Occipital lobe (tissue), 2 donors: Measurements from ENCODE around the gene ZSCAN32. TPM values are rescaled to one million over a fixed set of nuclear protein-coding genes. Genes with fewer than 3 reads are reported as not detected.
A peak's percentile ranks its signal among the peaks of the same experiment; 100 is the strongest.

Experiments
- DNase-seq: peaks from one replicate; lab custom pipeline; 2025; lab: John Stamatoyannopoulos, UW
- total RNA-seq: library from RNA; depleted of rRNA; stranded (reverse); fragments of >200 nt; gene quantifications from one replicate; pipeline ENCODE4 v1.2.3, GENCODE V29; 2014

ZSCAN32 gene
- 10.5 TPM for total RNA-seq

- DNase-seq: peak; percentile 99
Measured at GRCh38 chr16:3400779-3401688, at the start of gene ZSCAN32, which contains the start of gene ZNF174. Gene ZSCAN32 (minus strand): TSS chr16:3401004. CDS start chr16:3397557, 3,447 bp downstream. Gene ZNF174 (plus strand): TSS chr16:3401215. CDS start chr16:3402005, 790 bp downstream.

DNA sequence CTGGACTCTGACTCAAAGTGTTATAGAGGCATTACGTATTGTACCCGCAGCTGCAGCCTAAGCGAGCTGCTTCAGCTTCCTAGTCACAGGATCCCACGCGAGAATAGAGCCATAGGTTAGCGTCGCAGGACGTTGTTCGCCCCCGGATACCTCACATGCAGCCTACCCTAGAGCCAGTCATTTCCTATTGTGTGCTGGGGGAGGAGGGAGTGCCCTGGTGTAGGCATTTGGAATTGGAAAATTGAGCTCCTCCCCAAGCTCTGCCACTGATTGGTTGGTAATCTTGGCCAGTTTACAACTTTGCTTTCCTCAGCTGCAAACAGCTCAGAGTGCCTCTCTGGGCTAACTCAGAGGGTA is 43.2 kb upstream of the ZSCAN32 start:
- no peak for DNase-seq

DNA sequence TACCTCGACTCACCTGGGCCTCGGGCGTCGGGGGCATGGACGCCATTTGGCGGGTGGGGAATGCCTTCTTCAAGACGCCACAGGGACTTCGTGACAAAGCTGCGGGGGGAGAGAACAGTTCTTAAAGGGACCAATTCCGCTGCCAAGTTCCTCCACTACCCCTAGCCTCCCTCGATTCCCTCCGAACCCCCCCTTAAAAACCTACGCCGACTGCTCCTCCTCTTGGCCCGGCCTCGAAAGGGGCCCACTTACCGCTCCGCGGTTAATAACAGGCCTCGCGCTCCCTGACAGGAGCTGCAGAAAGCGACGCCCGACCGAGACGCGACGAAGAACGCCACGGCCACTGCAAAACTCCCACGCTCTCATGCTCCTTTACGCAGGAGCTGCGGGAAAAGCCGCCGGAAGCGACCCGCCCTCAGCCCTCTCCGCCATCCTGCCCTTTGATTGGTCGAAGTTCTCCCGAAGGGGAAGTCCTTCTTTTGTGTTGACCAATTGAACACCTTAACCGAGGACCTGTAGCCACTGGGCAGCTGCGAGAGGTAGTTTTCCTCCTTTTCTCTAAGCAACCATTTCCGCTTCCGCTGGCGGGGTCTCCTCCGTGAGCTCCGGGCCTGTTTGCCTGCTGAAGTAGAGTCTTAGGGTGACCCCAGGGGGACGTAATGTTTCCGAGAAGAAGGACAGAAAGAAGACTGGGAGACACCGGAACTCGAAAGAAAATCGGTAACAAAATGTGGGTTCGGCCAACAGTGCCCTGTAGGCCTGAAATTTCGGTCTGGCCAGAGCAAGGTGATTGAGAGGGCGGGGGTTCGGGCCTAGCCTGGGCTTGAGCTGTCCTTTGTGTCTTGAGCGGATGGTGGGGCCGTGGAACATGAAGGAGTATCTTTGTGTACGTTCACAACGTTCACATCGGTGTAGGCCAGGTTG is 42.6 kb upstream of the ZSCAN32 start, which contains the start of the genes NAA60 and ZNF597:
Gene NAA60, plus strand, starts transcription at position 573 of the 924 bp plus-strand sequence. CDS start 32,548 bp downstream, outside the sequence.
Gene ZNF597, minus strand, starts transcription at position 397 of the 924 bp plus-strand sequence. Its CDS starts 351 bp downstream, at position 46.
- DNase-seq: peak; percentile 81

GRCh38 chr16:3439637-3440036 is 38.8 kb upstream of the ZSCAN32 start:
- no peak for DNase-seq

GRCh38 chr16:3434373-3434772 is 33.6 kb upstream of the ZSCAN32 start:
- no peak for DNase-seq

GRCh38 chr16:3431779-3432219 is 31.0 kb upstream of the ZSCAN32 start:
- no peak for DNase-seq

DNA sequence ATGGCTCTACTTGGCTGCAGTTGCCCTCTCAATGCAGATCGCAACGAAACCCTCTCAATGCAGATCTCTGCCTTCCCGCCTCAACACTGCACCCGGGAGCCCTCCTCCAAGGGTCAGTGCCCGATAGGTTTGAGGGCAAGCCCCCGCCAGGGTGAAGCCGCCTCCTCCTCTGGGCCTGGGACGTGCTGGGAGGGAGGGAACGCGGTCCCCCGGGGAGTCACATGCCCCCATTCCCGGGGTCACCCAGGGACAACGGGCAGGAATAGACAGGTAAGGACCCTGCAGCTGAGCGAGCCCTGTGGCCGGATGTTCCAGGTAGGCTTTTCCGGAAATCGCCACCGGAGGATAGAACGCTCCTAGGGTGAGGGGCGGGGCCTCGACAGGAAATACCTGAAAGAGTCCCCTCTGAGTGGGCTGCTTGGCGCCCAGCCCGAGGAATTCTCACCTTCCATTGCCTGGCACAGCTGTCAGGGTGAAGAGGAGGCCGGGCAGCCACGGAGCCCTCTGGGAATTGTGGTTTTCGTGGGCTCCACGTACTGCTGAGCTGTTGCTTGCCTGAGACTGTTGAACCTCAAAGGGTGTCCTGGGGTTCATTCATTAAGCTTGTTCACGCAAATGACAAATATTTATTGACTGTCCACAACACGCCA is 13.1 kb upstream of the ZSCAN32 start:
- DNase-seq: no peak

DNA sequence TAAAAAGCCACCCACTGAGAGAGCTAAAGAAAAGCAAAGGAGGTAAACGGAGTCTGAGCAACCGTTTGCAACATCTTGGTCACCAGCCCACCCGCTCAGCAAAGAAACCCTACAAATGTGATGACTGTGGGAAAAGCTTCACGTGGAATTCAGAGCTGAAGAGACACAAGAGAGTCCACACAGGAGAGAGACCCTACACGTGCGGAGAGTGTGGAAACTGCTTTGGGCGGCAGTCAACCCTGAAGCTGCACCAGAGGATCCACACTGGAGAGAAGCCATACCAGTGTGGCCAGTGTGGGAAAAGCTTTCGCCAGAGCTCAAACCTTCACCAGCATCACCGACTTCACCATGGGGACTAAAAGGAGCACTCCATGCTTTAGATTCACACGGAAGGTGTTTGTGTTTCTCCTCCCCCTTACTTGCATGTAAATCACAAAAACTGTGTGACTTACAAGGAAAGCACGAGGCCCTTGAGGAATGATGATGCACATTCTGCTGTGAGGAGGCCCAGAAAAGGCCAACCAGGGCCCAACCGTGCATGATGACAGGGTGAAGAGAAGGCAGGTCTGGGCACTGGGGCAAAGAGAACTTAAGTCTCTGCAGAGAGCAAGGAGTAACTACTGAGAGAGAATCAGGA is 7.9 kb upstream of the ZSCAN32 start:
- no peak for DNase-seq

DNA sequence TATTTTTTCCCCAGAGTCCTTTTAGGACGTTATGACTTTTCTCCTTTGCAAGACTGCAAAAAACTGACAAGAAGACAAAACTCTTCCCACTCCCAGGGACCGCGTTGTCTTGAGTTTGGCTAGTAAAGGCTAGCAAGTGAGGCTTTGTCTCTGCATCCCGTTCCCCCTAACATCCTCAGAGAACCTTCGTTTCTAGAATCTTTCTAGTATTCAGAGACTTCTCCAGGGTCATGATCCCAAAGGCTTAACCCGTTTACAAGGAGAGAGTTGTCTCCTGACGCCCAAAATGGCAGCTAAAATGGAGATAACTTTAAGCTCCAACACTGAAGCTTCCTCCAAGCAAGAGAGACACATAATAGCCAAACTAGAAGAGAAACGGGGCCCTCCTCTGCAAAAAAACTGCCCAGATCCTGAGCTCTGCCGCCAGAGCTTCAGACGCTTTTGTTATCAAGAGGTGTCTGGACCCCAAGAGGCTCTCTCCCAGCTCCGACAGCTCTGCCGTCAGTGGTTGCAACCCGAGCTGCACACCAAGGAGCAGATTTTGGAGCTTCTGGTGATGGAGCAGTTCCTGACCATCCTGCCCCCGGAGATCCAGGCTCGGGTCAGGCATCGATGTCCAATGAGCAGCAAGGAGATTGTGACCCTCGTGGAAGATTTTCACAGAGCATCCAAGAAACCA is 1.1 kb upstream of the ZSCAN32 start:
- DNase-seq: no peak

DNA sequence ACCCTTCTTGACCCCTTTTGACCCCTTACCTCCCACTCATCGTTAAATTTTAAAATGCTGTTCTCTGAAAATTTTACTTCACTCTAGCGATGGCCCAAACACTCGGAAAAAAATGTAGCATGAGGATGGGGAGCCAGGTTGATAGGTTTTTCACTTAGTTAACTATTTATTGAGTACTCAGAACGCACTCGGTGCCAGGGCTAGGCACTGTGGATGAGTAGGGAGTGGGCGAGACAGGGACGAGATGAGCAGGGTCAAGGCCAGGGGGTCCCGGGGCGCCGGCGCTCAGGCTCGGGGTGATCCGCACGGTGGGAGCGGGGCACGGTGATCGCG is 392 bp downstream of the ZSCAN32 start:
- DNase-seq: no peak

- no peak for DNase-seq
Measured at GRCh38 chr16:3389663-3390338, 11.0 kb downstream of the ZSCAN32 start.

DNA sequence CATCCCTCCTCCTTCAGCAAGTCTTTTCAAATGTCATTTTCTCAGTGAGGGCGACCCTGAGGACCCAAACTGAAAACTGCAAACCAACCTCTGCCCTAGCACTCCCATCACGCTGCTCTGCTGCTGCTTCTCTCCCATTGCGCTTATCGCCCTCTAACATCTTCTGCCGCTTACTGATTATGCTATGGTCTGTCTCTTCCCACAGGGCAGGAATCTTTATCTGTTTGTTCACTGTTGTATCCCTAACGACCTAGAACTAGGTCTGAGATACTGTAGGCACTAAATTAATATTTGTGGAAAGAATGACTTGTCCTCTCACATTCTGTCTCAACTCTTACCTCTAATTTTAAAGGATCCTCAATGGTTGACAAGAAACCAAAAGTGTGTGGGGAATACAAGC is 12.5 kb downstream of the ZSCAN32 start:
- DNase-seq: no peak

- no peak for DNase-seq
Measured at GRCh38 chr16:3383045-3383448, 17.8 kb downstream of the ZSCAN32 start.

DNA sequence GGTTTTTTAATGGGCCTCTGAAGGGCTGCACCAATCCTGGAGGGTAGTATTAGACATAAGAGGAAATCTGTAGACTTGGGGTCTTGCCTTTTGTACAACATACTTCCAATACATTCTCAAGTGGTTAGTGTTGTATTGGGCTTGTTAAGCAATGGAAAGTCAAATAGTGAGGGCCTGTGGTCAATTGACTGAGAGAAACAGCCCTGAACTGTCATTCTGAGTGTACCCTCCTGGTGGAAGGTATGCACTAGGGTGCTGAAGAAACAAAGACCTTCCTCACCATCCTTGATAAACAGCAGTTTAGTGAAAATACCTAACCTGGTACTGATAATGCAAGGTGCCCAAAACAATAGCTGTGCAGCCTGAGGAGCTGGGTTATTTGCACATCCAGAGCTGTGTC is 22.9 kb downstream of the ZSCAN32 start:
- DNase-seq: no peak

- no peak for DNase-seq
Measured at GRCh38 chr16:3375680-3376079, 25.1 kb downstream of the ZSCAN32 start.

DNA sequence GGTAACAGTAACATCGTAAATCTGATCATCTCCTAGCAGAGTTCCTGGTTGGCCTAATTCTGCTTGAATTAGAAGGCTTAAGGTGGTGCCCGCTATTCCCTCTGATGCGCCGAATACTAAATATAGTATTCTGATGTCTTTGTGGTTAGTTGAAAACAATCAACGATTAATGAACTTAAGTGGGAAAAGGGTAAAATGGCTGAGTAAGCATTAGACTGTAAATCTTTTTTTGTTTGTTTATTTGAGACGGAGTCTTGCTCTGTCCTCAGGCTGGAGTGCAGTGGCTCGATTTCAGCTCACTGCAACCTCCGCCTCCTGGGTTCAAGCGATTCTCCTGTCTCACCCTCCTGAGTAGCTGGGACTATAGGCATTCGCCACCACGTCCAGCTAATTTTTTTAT is 31.7 kb downstream of the ZSCAN32 start:
- DNase-seq: no peak

DNA sequence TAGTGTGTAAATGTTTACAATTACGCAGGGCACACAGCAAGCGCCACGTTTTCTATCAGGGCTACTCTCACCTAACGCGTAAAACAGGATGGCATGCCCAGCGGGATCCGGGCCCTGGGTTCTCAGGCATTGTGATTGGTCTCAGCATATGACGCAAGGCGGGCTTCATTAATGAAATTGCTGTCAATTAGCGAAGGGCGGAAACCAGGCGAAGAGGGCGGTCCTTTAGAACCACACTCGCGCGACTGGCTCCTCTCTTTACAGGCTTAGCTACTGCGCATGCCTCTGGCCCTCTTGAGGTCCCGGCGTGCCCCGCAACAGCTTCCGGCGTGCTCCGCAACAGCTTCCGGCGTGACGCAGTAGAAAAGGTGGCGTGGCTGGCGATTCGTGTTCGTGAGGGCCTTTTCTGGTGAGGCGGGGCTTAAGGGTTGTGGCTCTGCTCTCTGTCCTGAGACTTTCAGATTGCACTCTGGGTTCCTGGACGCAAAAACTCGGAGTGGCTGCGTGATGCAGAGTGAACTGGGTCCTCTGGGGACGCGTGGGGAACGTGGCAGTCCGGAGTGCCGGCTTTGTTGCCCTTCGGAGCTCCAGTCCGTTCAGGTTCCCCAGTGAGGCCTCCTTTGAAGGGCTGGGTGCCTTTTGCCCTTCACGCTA is 35.9 kb downstream of the ZSCAN32 start:
- peak; percentile 91 for DNase-seq

- DNase-seq: no peak
Measured at GRCh38 chr16:3363793-3364192, 37.0 kb downstream of the ZSCAN32 start.

DNA sequence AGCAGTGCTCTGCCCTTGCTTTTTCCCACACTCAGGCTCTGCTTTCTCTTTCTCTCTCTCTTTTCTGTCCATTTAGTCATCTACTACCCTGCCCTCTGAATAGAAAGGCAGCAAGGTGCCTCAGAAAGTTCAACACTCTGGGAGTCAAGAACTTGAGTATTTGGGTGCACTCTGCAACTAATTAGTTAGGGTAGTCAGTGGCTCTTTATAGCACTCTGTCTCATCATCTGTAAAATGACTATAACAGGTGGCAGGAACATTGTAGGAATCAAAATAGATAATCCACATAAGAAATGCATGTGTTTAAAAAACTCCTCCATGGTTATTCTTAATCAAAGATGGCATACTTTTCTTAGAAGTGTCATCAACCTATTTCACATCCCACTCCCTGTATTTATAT is 37.9 kb downstream of the ZSCAN32 start:
- DNase-seq: no peak
